ENCODE data around the gene OR51B4.
A peak's percentile ranks its signal among the peaks of the same experiment; 100 is the strongest.

The OR51B4 gene

GRCh38 chr11:5293028-5293427 is 8.7 kb downstream of the OR51B4 start:
- no peak for DNase-seq (ENCODE audit: extremely low read depth, low read depth)
- TF ChIP-seq CTCF (IDR thresholded peaks at IDR 0.05; ENCODE audit: low read depth, low read length, missing control alignments), result no peak
- H3K4me3 ChIP-seq (replicated peaks; ENCODE audit: low read depth, low read length), result no peak overlapping the region

- H3K4me3 ChIP-seq (replicated peaks; ENCODE audit: low read depth, low read length), result no peak overlapping the region
- DNase-seq (ENCODE audit: extremely low read depth, low read depth), result peak; percentile 20
- peak; percentile 79 for TF ChIP-seq CTCF (IDR thresholded peaks at IDR 0.05; ENCODE audit: low read depth, low read length, missing control alignments)
These were observed 10.4 kb downstream of the OR51B4 start for GRCh38 chr11:5291207-5291838.

- no peak overlapping the region for H3K4me3 ChIP-seq (replicated peaks; ENCODE audit: low read depth, low read length)
- no peak for DNase-seq (ENCODE audit: extremely low read depth, low read depth)
- no peak for TF ChIP-seq CTCF (IDR thresholded peaks at IDR 0.05; ENCODE audit: low read depth, low read length, missing control alignments)
These were observed 11.6 kb downstream of the OR51B4 start for GRCh38 chr11:5290106-5290505.

GRCh38 chr11:5289696-5290095 is 12.1 kb downstream of the OR51B4 start:
- DNase-seq (ENCODE audit: extremely low read depth, low read depth), result no peak
- TF ChIP-seq CTCF (IDR thresholded peaks at IDR 0.05; ENCODE audit: low read depth, low read length, missing control alignments), result no peak
- no peak overlapping the region for H3K4me3 ChIP-seq (replicated peaks; ENCODE audit: low read depth, low read length)

GRCh38 chr11:5288906-5289550 is 12.7 kb downstream of the OR51B4 start:
- no peak overlapping the region for H3K4me3 ChIP-seq (replicated peaks; ENCODE audit: low read depth, low read length)
- no peak for DNase-seq (ENCODE audit: extremely low read depth, low read depth)
- no peak for TF ChIP-seq CTCF (IDR thresholded peaks at IDR 0.05; ENCODE audit: low read depth, low read length, missing control alignments)

- TF ChIP-seq CTCF (IDR thresholded peaks at IDR 0.05; ENCODE audit: low read depth, low read length, missing control alignments), result no peak
- H3K4me3 ChIP-seq (replicated peaks; ENCODE audit: low read depth, low read length), result no peak overlapping the region
- DNase-seq (ENCODE audit: extremely low read depth, low read depth), result no peak
These were observed 13.4 kb downstream of the OR51B4 start for GRCh38 chr11:5288108-5288905.

Measured in HFF-Myc (cell line).